K562 (cell line): ENCODE measurements around the gene ERF. TPM values are rescaled to one million over a fixed set of nuclear protein-coding genes. Genes with fewer than 3 reads are reported as not detected.

ENCODE experiments used
- ASH1L ChIP-seq: fragments of 450-650 bp; IDR thresholded peaks from 2 replicates; pipeline ENCODE4 v1.6.1; 2018; ENCODE audit warnings: borderline replicate concordance, mild to moderate bottlenecking, low read depth; ENCODE audit not compliant: partially characterized antibody
- ATF7 ChIP-seq: fragments of 450-650 bp; IDR thresholded peaks from 2 replicates; pipeline ENCODE4 v1.7.1; 2014; ENCODE audit warnings: mild to moderate bottlenecking, moderate library complexity
- CTBP1 ChIP-seq: fragments of 450-650 bp; IDR thresholded peaks from 2 replicates; pipeline ENCODE4 v1.6.1; 2016; ENCODE audit warnings: borderline replicate concordance
- E2F8 ChIP-seq: fragments of 450-650 bp; IDR thresholded peaks from 2 replicates; pipeline ENCODE4 v1.7.1; 2018; ENCODE audit warnings: mild to moderate bottlenecking, low read depth; ENCODE audit not compliant: partially characterized antibody
- EZH2 ChIP-seq: IDR thresholded peaks from 2 replicates; pipeline ENCODE4 v1.6.1; 2012; ENCODE audit warnings: low read depth, mild to moderate bottlenecking, inconsistent platforms, low read length, borderline replicate concordance
- FOXM1 ChIP-seq, 2 experiments: fragments of 450-650 bp in 1 of 2; sonication (generic) in 1 of 2; formaldehyde crosslinking in 1 of 2; IDR thresholded peaks; 2 replicates each; pipeline versions ENCODE4 v1.6.1 to v1.9.0; 2017 to 2022; ENCODE audit warnings: low read depth in 2 of 2, mild to moderate bottlenecking in 2 of 2, missing genetic modification reagents in 1 of 2, moderate library complexity in 1 of 2
- FOXO4 ChIP-seq: fragments of 450-650 bp; formaldehyde crosslinking; IDR thresholded peaks from 2 replicates; pipeline ENCODE4 v1.4.0; 2020; ENCODE audit warnings: mild to moderate bottlenecking, moderate library complexity
- GABPB2 ChIP-seq: fragments of 250-450 bp; sonication (Bioruptor Pico); conservative IDR thresholded peaks from 2 replicates; pipeline ENCODE4 v1.5.1; 2021; ENCODE audit warnings: mild to moderate bottlenecking
- HDAC2 ChIP-seq: fragments of 450-650 bp; IDR thresholded peaks from 2 replicates; pipeline ENCODE4 v1.6.1; 2016; ENCODE audit warnings: mild to moderate bottlenecking
- KLF16 ChIP-seq: IDR thresholded peaks from 2 replicates; pipeline ENCODE4 v1.6.1; 2016; ENCODE audit warnings: antibody characterized with exemption
- RBBP5 ChIP-seq: fragments of 200-600 bp; sonication (generic); IDR thresholded peaks from 2 replicates; pipeline ENCODE4 v1.6.1; 2012; ENCODE audit warnings: borderline replicate concordance, mild to moderate bottlenecking, low read length, control low read depth, inconsistent platforms; ENCODE audit not compliant: insufficient read depth, poor library complexity, severe bottlenecking
- RBM34 ChIP-seq: fragments of 200-400 bp; formaldehyde crosslinking; IDR thresholded peaks from 2 replicates; pipeline ENCODE4 v1.6.1; 2018; ENCODE audit warnings: low read length, borderline replicate concordance; ENCODE audit not compliant: insufficient read depth
- STAT6 ChIP-seq: sonication (generic); formaldehyde crosslinking; IDR thresholded peaks from 2 replicates; pipeline ENCODE4 v1.8.1; 2023; ENCODE audit warnings: mild to moderate bottlenecking, missing genetic modification reagents
- TGIF2 ChIP-seq: sonication (generic); formaldehyde crosslinking; IDR thresholded peaks from 2 replicates; pipeline ENCODE4 v1.8.1; 2022; ENCODE audit warnings: mild to moderate bottlenecking, missing genetic modification reagents, moderate library complexity
- ZFX ChIP-seq: sonication (generic); formaldehyde crosslinking; IDR thresholded peaks from 2 replicates; pipeline ENCODE4 v1.8.0; 2022; ENCODE audit warnings: mild to moderate bottlenecking, missing genetic modification reagents, moderate library complexity
- ZNF175 ChIP-seq: fragments of 200-800 bp; sonication (Bioruptor generic); IDR thresholded peaks from 2 replicates; pipeline ENCODE4 v1.6.1; 2016; ENCODE audit warnings: low read depth, mild to moderate bottlenecking, missing genetic modification characterization, missing compliant biosample characterization
- polyA plus RNA-seq, 8 experiments: library from polyadenylated mRNA; depleted of rRNA in 4 of 8; stranded (reverse) in 5 of 8; unstranded in 3 of 8; fragments of >200 nt; fragmentation: Nextera tagmentation in 2 of 8; fragmentation: Illumina TruSeq in 1 of 8; extraction: Ambion mirVana in 2 of 8; extraction: Trizol in 1 of 8; gene quantifications; 2 replicates each; pipeline versions ENCODE4 v1.2.1 to v1.2.3, GENCODE V29; 2011 to 2014; ENCODE audit warnings: inconsistent platforms in 1 of 8, missing spikeins in 1 of 8
- total RNA-seq, 7 experiments: library from RNA; depleted of rRNA in 6 of 7; stranded (reverse); fragments of >200 nt in 6 of 7; fragmentation: Illumina TruSeq in 2 of 7; extraction: Trizol in 2 of 7; gene quantifications; 2 replicates each; pipeline versions ENCODE4 v1.2.1 to v1.2.3, GENCODE V29; 2011 to 2021; ENCODE audit warnings: low replicate concordance in 1 of 7
- TF ChIP-seq, protein P1 (sequence below): sonication (generic); formaldehyde crosslinking; IDR thresholded peaks from 2 replicates; pipeline ENCODE4 v1.8.0; 2022; ENCODE audit warnings: mild to moderate bottlenecking, missing genetic modification reagents

ERF gene
- total and polyA plus RNA-seq, 9 of the 15 experiments (the other 6 are each of a cell fraction or from before 2014, with no cell fraction given): 0.03 to 75.4 (median 27.0) TPM

GRCh38 chr19:42255766-42256745, 1.1 kb upstream of the ERF start (continued):
- no peak for TF ChIP-seq EZH2
- TF ChIP-seq KLF16: no peak
- TF ChIP-seq HDAC2: 0 out of 2 replicates have a peak, but pooled peaks have one; percentile 14
- TF ChIP-seq E2F8: no peak
- no peak for TF ChIP-seq TGIF2
- TF ChIP-seq, protein P1, sequence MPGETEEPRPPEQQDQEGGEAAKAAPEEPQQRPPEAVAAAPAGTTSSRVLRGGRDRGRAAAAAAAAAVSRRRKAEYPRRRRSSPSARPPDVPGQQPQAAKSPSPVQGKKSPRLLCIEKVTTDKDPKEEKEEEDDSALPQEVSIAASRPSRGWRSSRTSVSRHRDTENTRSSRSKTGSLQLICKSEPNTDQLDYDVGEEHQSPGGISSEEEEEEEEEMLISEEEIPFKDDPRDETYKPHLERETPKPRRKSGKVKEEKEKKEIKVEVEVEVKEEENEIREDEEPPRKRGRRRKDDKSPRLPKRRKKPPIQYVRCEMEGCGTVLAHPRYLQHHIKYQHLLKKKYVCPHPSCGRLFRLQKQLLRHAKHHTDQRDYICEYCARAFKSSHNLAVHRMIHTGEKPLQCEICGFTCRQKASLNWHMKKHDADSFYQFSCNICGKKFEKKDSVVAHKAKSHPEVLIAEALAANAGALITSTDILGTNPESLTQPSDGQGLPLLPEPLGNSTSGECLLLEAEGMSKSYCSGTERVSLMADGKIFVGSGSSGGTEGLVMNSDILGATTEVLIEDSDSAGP: 0 out of 2 replicates have a peak, but pooled peaks have one; percentile 15
- no peak for TF ChIP-seq FOXM1 (IDR thresholded peaks at IDR 0.05; ENCODE audit: low read depth)
- TF ChIP-seq FOXM1 (CRISPR knock-in tag; IDR thresholded peaks at IDR 0.05; ENCODE audit: low read depth): no peak
- no peak for TF ChIP-seq ASH1L
- no peak for TF ChIP-seq GABPB2 (CRISPR knock-in tag)
- TF ChIP-seq ZNF175 (CRISPR knock-in tag): no peak
- peak; percentile 75 for TF ChIP-seq CTBP1
- no peak for TF ChIP-seq ATF7
- TF ChIP-seq FOXO4: no peak
- no peak for TF ChIP-seq ZFX (CRISPR knock-in tag)
- no peak for TF ChIP-seq STAT6 (CRISPR knock-in tag)
- TF ChIP-seq RBM34: no peak
- peak; percentile 38 for TF ChIP-seq RBBP5
